Measurements from ENCODE around the gene PTK6. TPM values are rescaled to one million over a fixed set of nuclear protein-coding genes. Genes with fewer than 3 reads are reported as not detected.

Gene PTK6
- total and polyA plus RNA-seq, 2 of the 13 experiments (the other 11 are each of a cell fraction or from before 2014, with no cell fraction given), result 0.08 TPM; not detected in 1

DNA sequence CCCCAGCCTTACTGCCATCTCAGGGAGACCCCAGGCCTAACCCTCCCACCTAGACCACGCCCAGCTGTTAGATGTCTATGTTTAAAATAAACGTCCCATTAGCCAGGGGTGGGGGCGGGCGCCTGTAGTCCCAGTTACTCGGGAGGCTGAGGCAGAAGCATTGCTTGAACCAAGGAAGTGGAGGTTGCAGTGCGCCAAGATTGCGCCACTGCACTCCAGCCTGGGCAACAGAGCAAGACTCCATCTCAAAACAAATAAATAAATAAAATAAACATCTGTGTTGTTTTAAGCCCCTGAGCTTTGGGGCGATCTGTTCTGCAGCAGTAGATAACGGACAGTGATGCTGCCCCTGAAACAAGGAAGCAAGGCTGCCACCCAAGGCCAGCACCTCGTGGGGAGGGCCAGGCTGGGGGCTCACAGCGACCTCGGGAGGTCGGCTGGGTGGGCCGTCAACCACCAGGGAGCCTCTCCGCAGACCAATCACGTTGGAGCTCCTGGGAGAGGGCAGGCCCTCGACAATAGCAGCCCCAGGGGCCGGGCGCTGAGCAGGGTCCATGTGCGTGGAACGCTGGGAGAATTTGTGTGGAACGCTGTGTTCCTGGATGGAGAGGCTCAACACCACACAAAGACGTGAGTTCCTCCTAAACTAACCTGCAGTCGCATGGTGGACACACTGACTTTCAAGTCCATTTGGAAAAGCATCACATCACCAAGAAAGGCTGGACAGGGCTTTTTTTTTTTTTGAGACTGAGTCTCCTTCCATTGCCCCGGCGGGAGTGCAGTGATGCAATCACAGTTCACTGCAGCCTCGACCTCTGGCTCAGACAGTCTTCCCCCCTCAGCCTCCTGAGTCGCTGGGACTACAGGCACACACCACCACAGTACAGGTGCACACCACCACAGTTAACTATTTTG, 37.9 kb upstream of the PTK6 start (continued):
- TF ChIP-seq, protein P1, sequence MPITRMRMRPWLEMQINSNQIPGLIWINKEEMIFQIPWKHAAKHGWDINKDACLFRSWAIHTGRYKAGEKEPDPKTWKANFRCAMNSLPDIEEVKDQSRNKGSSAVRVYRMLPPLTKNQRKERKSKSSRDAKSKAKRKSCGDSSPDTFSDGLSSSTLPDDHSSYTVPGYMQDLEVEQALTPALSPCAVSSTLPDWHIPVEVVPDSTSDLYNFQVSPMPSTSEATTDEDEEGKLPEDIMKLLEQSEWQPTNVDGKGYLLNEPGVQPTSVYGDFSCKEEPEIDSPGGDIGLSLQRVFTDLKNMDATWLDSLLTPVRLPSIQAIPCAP (CRISPR knock-in tag; IDR thresholded peaks at IDR 0.05; ENCODE audit: low read depth), result no peak
- TF ChIP-seq BORCS8-MEF2B (CRISPR knock-in tag; IDR thresholded peaks at IDR 0.05) (no peak), KMT2A (CRISPR knock-in tag; IDR thresholded peaks at IDR 0.05) (0 out of 2 replicates have a peak, but pooled peaks have one; percentile 52), ZNF350 (CRISPR knock-in tag; IDR thresholded peaks at IDR 0.05; ENCODE audit: borderline replicate concordance, low read depth) (0 out of 2 replicates have a peak, but pooled peaks have one; percentile 32), TEAD2 (CRISPR knock-in tag; IDR thresholded peaks at IDR 0.05) (0 out of 2 replicates have a peak, but pooled peaks have one; percentile 51), MTA3 (CRISPR knock-in tag; IDR thresholded peaks at IDR 0.05) (no peak), KLF12 (CRISPR knock-in tag; IDR thresholded peaks at IDR 0.05; ENCODE audit: borderline replicate concordance) (0 out of 2 replicates have a peak, but pooled peaks have one; percentile 20), POLR2AphosphoS5 (IDR thresholded peaks at IDR 0.05; ENCODE audit: low read depth, low read length) (peak; percentile 48; the same call in 1 of the 2 replicates), KDM5B (CRISPR knock-in tag; IDR thresholded peaks at IDR 0.05; ENCODE audit: borderline replicate concordance) (no peak), ZNF709 (CRISPR knock-in tag; IDR thresholded peaks at IDR 0.05) (peak; percentile 61; the same call in 1 of the 2 replicates), ZNF383 (CRISPR knock-in tag; IDR thresholded peaks at IDR 0.05; ENCODE audit: borderline replicate concordance) (no peak), KDM4B (CRISPR knock-in tag; IDR thresholded peaks at IDR 0.05) (no peak), MAFF (IDR thresholded peaks at IDR 0.05; ENCODE audit: low read depth, low read length) (no peak), ZNF724P (CRISPR knock-in tag; IDR thresholded peaks at IDR 0.05; ENCODE audit: borderline replicate concordance) (peak; percentile 6; the same call in 1 of the 2 replicates), MATR3 (CRISPR knock-in tag; IDR thresholded peaks at IDR 0.05) (no peak), SCMH1 (CRISPR knock-in tag; IDR thresholded peaks at IDR 0.05; ENCODE audit: borderline replicate concordance) (no peak), ZNF234 (CRISPR knock-in tag; conservative IDR thresholded peaks at IDR 0.05) (0 out of 2 replicates have a peak, but pooled peaks have one; percentile 80), ZNF3 (CRISPR knock-in tag; IDR thresholded peaks at IDR 0.05) (peak; percentile 23; the same call in 1 of the 2 replicates), SKI (IDR thresholded peaks at IDR 0.05; ENCODE audit: partially characterized antibody) (no peak), KLF16 (CRISPR knock-in tag; IDR thresholded peaks at IDR 0.05) (peak in 1 of 2 experiments; percentile 68; a peak in 1 of 4 replicates), RORA (CRISPR knock-in tag; IDR thresholded peaks at IDR 0.05) (no peak)
- TF ChIP-seq, protein P2, sequence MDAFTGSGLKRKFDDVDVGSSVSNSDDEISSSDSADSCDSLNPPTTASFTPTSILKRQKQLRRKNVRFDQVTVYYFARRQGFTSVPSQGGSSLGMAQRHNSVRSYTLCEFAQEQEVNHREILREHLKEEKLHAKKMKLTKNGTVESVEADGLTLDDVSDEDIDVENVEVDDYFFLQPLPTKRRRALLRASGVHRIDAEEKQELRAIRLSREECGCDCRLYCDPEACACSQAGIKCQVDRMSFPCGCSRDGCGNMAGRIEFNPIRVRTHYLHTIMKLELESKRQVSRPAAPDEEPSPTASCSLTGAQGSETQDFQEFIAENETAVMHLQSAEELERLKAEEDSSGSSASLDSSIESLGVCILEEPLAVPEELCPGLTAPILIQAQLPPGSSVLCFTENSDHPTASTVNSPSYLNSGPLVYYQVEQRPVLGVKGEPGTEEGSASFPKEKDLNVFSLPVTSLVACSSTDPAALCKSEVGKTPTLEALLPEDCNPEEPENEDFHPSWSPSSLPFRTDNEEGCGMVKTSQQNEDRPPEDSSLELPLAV (CRISPR knock-in tag; conservative IDR thresholded peaks at IDR 0.05; ENCODE audit: low read depth), result no peak
- TF ChIP-seq, protein P3, sequence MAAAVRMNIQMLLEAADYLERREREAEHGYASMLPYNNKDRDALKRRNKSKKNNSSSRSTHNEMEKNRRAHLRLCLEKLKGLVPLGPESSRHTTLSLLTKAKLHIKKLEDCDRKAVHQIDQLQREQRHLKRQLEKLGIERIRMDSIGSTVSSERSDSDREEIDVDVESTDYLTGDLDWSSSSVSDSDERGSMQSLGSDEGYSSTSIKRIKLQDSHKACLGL (CRISPR knock-in tag; IDR thresholded peaks at IDR 0.05), result no peak
- TF ChIP-seq, protein P4, sequence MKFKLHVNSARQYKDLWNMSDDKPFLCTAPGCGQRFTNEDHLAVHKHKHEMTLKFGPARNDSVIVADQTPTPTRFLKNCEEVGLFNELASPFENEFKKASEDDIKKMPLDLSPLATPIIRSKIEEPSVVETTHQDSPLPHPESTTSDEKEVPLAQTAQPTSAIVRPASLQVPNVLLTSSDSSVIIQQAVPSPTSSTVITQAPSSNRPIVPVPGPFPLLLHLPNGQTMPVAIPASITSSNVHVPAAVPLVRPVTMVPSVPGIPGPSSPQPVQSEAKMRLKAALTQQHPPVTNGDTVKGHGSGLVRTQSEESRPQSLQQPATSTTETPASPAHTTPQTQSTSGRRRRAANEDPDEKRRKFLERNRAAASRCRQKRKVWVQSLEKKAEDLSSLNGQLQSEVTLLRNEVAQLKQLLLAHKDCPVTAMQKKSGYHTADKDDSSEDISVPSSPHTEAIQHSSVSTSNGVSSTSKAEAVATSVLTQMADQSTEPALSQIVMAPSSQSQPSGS (CRISPR knock-in tag; IDR thresholded peaks at IDR 0.05), result peak; percentile 47; the same call in 1 of the 2 replicates
- TF ChIP-seq, protein P5, sequence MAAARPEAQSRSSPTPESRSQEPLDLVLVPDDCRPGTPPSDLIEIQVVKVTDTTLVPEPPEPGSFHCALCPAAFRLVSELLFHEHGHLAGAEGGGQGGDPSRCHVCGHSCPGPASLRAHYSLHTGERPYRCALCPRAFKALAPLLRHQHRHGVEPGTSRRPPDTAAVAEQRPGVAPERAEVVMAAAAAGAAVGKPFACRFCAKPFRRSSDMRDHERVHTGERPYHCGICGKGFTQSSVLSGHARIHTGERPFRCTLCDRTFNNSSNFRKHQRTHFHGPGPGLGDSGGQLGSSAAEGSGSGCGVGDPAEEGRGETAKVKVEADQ (CRISPR knock-in tag; IDR thresholded peaks at IDR 0.05; ENCODE audit: borderline replicate concordance), result 0 out of 2 replicates have a peak, but pooled peaks have one; percentile 41

Data from HepG2 (cell line).